ENCODE measurements around the gene SERPINE1.
A peak's percentile ranks its signal among the peaks of the same experiment; 100 is the strongest.

- TF ChIP-seq CTCF (IDR thresholded peaks at IDR 0.05; ENCODE audit: control extremely low read depth in 1 of 3, insufficient read depth in 1 of 3, low read depth in 1 of 3, low read length in 3 of 3) (no peak), ZNF274 (IDR thresholded peaks at IDR 0.05; ENCODE audit: borderline replicate concordance, extremely low read depth, low read length) (no peak), USF2 (IDR thresholded peaks at IDR 0.05; ENCODE audit: low read length) (no peak), EZH2 (IDR thresholded peaks at IDR 0.05; ENCODE audit: low read depth, low read length, severe bottlenecking) (peak; percentile 18), POLR2A (IDR thresholded peaks at IDR 0.05; ENCODE audit: control extremely low read depth in 1 of 2, low read depth in 2 of 2, low read length in 2 of 2) (no peak), JUND (IDR thresholded peaks at IDR 0.05; ENCODE audit: low read length) (no peak), POLR2AphosphoS5 (IDR thresholded peaks at IDR 0.05; ENCODE audit: low read depth, low read length) (no peak), SIRT6 (IDR thresholded peaks at IDR 0.05; ENCODE audit: low read length) (no peak), TBP (IDR thresholded peaks at IDR 0.05; ENCODE audit: low read depth, low read length) (no peak), RAD21 (IDR thresholded peaks at IDR 0.05 in 1 of 2, conservative IDR thresholded peaks at IDR 0.05 in 1 of 2; ENCODE audit: low read depth in 2 of 2, low read length in 2 of 2) (no peak)
These were observed 40.9 kb downstream of the SERPINE1 start for GRCh38 chr7:101167645-101168411.

All from H1 (cell line).